Kidney epithelial cell (primary cell): ENCODE results near the gene JARID2. TPM values are rescaled to one million over a fixed set of nuclear protein-coding genes. Genes with fewer than 3 reads are reported as not detected.

Experiments
- DNase-seq: peaks from one replicate; pipeline ENCODE4 v3.0.0-alpha.2; 2010; ENCODE audit warnings: low read depth
- H3K27me3 ChIP-seq: 2 replicates; pipeline ENCODE4 v1.6.0; 2011; ENCODE audit warnings: low read length; ENCODE audit not compliant: control insufficient read depth, insufficient read depth
- H3K36me3 ChIP-seq: 2 replicates; pipeline ENCODE4 v1.5.1; 2011; ENCODE audit warnings: low read length; ENCODE audit not compliant: control insufficient read depth, insufficient read depth
- H3K4me3 ChIP-seq: 2 replicates; pipeline ENCODE4 v1.5.1; 2011; ENCODE audit warnings: low read depth, mild to moderate bottlenecking, control low read depth, low read length
- total RNA-seq: library from RNA; depleted of rRNA; stranded (reverse); fragments of >200 nt; gene quantifications from 2 replicates; pipeline ENCODE4 v1.2.3, GENCODE V29; 2015
- TF ChIP-seq, protein P1 (sequence below): IDR thresholded peaks from 2 replicates; pipeline ENCODE4 v1.5.1; 2011; ENCODE audit warnings: mild to moderate bottlenecking, moderate library complexity, low read length, control low read depth, inconsistent platforms; ENCODE audit not compliant: insufficient read depth, poor library complexity, severe bottlenecking

The JARID2 gene
- total RNA-seq, 1 donor from 2014 or later = 15.2 TPM

DNA sequence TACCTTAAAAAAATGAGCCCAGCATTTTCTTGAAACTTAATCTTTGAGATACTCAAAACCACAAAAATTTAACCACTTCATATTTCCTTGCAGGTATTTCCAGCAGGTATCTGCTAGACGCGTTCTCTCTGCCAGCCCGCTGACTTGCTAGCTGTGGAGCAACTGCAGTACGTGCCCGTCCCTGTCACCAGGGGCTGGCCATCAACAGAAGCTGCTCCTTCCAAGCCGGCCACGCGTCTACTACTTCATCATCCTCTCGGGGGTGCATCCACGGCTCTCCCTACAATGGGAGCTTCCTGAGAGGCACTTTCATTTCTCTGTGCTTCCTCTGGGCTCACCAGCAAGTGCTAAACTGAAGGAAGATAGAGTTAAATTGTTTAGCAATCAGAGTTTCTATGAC, 284.5 kb downstream of the JARID2 start:
- H3K36me3 ChIP-seq = no peaks in the 10 kb centered on the region
- TF ChIP-seq, protein P1, sequence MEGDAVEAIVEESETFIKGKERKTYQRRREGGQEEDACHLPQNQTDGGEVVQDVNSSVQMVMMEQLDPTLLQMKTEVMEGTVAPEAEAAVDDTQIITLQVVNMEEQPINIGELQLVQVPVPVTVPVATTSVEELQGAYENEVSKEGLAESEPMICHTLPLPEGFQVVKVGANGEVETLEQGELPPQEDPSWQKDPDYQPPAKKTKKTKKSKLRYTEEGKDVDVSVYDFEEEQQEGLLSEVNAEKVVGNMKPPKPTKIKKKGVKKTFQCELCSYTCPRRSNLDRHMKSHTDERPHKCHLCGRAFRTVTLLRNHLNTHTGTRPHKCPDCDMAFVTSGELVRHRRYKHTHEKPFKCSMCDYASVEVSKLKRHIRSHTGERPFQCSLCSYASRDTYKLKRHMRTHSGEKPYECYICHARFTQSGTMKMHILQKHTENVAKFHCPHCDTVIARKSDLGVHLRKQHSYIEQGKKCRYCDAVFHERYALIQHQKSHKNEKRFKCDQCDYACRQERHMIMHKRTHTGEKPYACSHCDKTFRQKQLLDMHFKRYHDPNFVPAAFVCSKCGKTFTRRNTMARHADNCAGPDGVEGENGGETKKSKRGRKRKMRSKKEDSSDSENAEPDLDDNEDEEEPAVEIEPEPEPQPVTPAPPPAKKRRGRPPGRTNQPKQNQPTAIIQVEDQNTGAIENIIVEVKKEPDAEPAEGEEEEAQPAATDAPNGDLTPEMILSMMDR = no peak
- no peaks in the 10 kb centered on the region for H3K27me3 ChIP-seq
- no peak overlapping the region for H3K4me3 ChIP-seq
- DNase-seq = no peak

DNA sequence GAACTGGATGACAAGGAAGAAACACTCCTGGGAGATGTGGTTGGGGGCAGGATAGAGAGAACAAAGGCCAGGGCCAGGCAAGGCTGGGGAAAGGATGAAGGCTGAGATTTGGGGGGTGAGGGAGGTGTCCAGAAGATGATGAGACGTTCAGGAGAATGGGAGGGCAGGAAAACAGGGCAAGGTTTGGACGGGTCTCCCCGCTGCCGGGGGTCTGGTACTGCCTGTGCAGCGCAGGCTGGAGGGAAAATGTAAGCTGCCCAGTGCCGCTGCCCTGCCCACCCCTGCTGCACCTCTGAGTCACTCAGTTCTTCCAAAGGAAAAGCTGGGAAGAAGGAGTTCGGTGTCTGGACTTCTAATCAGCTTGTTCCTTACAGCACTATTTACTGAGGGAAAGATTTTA, 286.1 kb downstream of the JARID2 start:
- DNase-seq = no peak
- TF ChIP-seq, protein P1 = no peak
- Histone ChIP-seq H3K36me3 (no peaks in the 10 kb centered on the region), H3K4me3 (no peak overlapping the region), H3K27me3 (no peaks in the 10 kb centered on the region)

DNA sequence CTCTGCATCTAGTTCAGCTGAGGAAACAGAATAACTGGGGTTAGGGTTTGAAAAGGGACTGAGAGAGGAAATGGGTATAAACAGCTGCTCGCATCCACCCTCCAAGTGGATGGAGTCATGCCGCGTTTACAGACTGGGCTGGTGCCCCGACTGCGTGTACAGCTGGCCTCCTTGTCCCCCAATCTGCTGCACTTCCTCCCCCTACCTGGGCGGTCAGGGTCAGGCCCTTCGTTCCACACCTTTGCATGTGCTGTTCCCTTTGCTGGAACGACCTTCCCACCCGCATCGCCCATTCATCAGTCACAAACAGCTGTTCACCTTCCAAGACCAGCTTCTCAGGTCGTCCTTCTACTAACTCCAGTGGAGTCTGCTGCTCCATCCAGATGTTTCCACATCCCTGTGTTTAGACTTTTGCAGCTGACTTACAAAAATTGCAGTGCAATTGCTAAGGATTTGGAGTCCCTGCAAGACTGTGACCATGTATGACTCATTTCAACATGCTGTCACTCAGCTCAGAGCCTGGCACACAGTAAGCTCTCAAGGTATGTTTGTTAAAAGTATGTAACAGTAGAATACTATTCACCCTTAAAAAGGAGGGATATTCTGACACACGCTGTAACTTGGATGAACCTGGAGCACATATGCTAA, 287.6 kb downstream of the JARID2 start:
- no peaks in the 10 kb centered on the region for H3K27me3 ChIP-seq
- TF ChIP-seq, protein P1 = no peak
- H3K4me3 ChIP-seq = no peak overlapping the region
- no peaks in the 10 kb centered on the region for H3K36me3 ChIP-seq
- no peak for DNase-seq

DNA sequence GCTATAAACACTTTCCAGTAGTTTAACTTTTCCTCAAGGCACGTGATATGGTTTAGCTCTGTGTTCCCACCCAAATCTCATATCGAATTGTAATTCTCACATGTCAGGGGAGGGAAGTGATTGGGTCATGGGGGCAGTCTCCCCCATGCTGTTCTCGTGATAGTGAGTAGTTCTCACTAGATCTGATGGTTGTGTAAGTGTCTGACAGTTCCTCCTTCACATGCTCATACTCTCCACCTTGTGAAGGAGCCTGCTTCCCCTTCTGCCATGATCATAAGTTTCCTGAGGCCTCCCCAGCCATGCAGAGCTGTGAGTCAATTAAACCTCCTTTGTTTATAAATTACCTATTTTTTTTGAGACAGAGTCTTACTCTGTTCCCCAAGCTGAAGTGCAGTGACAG, 289.1 kb downstream of the JARID2 start:
- H3K4me3 ChIP-seq = no peak overlapping the region
- DNase-seq = no peak
- TF ChIP-seq, protein P1 = no peak

DNA sequence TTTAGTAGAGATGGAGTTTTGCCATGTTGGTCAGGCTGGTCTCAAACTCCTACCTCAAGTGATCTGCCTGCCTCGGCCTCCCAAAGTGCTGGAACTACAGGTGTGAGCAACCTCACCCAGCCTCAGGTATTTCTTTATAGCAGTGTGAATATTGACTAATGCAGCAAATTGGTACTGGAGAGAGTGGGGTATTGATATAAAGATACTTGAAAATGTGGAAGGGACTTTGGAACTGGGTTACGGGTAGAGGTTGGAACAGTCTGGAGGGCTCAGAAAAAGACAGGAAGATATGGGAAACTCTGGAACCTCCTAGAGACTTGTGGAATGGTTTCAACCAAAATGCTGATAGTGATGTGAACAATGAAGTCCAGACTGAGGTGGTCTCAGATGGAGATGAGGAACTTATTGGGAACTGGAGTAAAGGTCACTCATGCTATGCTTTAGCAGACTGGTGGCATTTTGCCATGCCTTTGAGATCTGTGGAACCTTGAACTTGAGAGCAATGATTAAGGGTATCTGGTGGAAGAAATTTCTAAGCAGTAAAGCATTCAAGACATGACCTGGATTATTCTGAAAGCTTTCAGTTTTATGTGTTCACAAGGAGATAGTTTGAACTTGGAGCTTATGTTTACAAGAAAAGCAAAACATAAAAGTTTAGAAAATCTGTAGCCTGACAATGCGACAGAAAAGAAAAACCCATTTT, 289.8 kb downstream of the JARID2 start:
- Histone ChIP-seq H3K4me3 (no peak overlapping the region), H3K27me3 (no peaks in the 10 kb centered on the region), H3K36me3 (no peaks in the 10 kb centered on the region)
- TF ChIP-seq, protein P1 = no peak
- DNase-seq = no peak

More for the DNA sequence above, 289.1 kb downstream of the JARID2 start:
- Histone ChIP-seq H3K27me3 (no peaks in the 10 kb centered on the region), H3K36me3 (no peaks in the 10 kb centered on the region)
